Left ventricle myocardium superior (tissue), 1 donor: ENCODE measurements around the gene ZNF428. TPM values are rescaled to one million over a fixed set of nuclear protein-coding genes. Genes with fewer than 3 reads are reported as not detected.

Experiments used
- ATAC-seq: fragments of 200-7000 bp; cut with Tn5 transposase; one replicate; pipeline ENCODE4 v1.9.1; 2020; ENCODE audit warnings: mild to moderate bottlenecking, moderate library complexity
- DNase-seq: peaks from one replicate; pipeline ENCODE4 v3.0.0-alpha.2; 2020
- intact Hi-C: fragments of 100-400 bp; cut with micrococcal nuclease; formaldehyde crosslinking; loops from one replicate; pipeline ENCODE4 v1.11.0; 2022
- total RNA-seq: library from RNA; stranded (reverse); fragmentation: NEBNext Ultra II Directional; extraction: Animal tissue kit (Norgen Biotek cat#: 25700); gene quantifications from one replicate; pipeline ENCODE4 v1.2.1, GENCODE V29; 2021
- donor health status: DM: no; HTN: yes; CAD: no; lungs with severe emphysema.

The ZNF428 gene
- total RNA-seq, 1 donor from 2014 or later, result 38.6 TPM

DNA sequence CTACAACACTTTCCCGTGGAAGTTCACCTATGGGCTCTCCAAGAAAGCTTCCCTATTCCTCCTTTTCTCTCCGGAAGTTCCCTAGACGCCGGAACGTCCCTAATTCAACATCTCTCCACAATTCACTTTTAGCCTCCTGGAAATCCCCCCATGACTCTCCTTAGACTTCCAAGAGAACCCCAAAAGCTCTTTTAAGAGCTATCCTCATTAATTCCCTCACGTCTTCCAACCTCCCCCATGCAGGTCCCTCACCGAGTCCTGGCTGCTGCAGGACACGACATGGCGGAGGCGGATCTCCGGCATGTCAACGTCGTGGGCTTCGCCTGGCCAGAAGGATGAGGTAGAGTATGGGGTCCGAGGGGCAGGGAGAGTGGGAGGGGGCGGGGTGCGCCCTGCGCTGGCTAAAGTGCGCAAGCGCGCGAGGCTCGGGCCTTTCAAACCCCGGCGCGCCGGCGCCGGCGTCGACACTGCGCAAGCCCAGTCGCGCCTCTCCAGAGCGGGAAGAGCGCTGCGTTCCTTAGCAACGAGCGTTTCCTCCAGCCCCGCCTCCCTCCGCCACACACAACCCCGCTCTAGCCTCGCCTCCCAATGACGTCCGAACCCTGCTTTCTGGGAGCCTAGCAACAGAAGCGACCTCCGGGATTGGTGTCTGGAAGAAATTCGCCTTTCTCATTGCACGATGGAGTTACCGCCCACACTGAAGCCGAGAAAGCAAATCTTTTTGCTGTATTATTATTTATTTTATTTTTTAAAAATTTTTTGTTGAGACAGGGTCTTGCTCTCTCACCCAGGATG, 44.1 kb downstream of the ZNF428 start, which contains the start of the genes PINLYP and XRCC1:
TSS of gene PINLYP (plus strand) at position 646 of the 795 bp plus-strand sequence. CDS start 1,391 bp downstream, outside the sequence.
TSS of gene XRCC1 (minus strand) at position 372 of the 795 bp plus-strand sequence. CDS start at position 303, 69 bp downstream.
- intact Hi-C loops, result no loop called here
- ATAC-seq (peak; percentile 99), DNase-seq (peak; percentile 98)

DNA sequence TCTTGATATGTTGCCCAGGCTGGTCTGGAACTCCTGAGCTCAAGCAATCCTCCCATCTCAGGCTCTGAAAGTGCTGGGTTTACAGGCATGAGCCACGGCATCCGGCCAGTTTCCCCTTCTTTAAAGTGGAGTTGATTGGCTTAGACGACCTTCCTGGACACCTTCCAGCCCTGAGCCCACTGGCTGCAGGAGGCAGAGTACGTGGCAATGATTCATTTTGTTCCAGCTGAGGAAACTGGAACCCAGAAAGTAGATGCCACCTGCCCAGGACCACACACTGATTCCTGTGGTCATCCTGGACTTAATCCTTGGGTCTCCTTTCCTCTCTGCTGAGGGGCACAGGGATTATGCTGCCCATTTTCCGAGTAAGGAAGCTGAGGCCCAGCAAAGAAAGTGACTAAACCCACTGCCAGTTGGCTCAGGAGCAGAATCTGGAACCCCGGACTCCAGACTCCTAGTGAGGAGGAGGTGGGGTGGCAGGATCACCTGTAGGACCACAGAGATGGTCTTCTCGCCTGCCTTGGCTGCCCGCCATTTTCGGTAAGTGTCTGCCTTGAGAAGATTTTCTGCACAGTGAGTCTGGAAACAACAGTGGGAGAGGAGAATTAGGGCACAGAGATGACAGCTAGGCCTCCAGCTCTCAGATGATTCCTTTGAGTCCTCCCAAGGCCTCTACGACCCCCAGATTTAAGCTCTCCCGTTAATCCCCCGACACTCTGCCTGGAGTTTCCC, 44.8 kb downstream of the ZNF428 start:
- intact Hi-C loops, result no loop called here
- no peak for DNase-seq
- ATAC-seq, result no peak

- intact Hi-C loops, result no loop called here
- ATAC-seq (no peak), DNase-seq (no peak)
Measured at GRCh38 chr19:43572171-43572588, 47.2 kb downstream of the ZNF428 start.

- ATAC-seq, result no peak
- no peak for DNase-seq
- intact Hi-C loops, result no loop called here
Measured at GRCh38 chr19:43570174-43570791, 49.1 kb downstream of the ZNF428 start.

- no peak for DNase-seq
- intact Hi-C loops, result no loop called here
- ATAC-seq, result no peak
Measured at GRCh38 chr19:43569657-43570056, 49.8 kb downstream of the ZNF428 start.

- intact Hi-C loops, result no loop called here
- no peak for ATAC-seq
- DNase-seq, result no peak
Measured at GRCh38 chr19:43564800-43565199, 54.6 kb downstream of the ZNF428 start.

GRCh38 chr19:43563816-43564457, 55.5 kb downstream of the ZNF428 start:
- ATAC-seq (no peak), DNase-seq (no peak)
- intact Hi-C loops, result no loop called here

- DNase-seq (peak; percentile 90), ATAC-seq (peak; percentile 97)
- intact Hi-C loops, result no loop called here
Measured at GRCh38 chr19:43562698-43563241, 56.7 kb downstream of the ZNF428 start.

GRCh38 chr19:43562226-43562697, 57.2 kb downstream of the ZNF428 start:
- intact Hi-C loops, result no loop called here
- ATAC-seq (no peak), DNase-seq (no peak)

DNA sequence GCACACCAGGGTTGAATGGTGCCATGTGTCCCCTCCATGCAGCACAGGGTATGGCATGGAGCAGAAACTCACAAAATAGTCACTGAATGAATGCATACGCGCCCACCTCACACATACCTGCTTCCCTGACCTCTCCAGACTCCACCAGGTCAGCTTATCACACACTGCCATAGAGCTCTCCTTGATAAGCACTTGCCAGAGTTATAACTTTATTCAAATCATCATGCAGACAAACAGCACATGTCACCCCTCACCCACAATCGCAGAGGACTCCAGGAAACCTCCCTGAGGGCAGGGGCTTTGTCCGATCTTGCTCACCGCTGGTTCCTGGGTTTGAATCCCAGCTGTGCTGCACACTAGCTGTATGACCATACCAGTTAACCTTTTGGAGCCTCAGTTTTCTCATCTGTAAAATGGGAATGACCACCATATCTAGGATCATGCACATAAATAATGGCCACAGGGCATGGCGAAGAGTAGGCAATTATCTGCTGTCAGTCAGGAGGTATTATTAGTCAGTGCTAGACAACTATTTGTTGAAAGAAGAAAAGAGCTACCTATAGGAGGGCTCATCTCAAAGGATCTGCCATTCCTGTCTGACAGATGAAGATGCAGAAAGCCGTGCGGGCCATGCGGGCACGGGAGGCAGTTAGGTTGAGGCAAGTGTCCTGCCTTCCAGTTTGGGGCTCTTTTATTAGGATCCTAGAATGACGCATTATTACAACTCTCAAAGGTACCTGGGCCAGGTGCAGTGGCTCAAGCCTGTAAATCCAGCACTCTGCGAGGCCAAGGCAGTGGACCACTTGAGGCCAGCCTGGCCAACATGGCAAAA, 58.1 kb downstream of the ZNF428 start:
- intact Hi-C loops, result no loop called here
- no peak for ATAC-seq
- DNase-seq, result no peak

- intact Hi-C loops, result no loop called here
- no peak for ATAC-seq
Measured at GRCh38 chr19:43560687-43561086, 58.7 kb downstream of the ZNF428 start.

More at GRCh38 chr19:43560687-43561086, 58.7 kb downstream of the ZNF428 start:
- no peak for DNase-seq

Other genes starting within 250 kb of the ZNF428 start
- not detected for gene TEX101, start 204.7 kb downstream of the ZNF428 start, total RNA-seq
- gene LYPD3, start 154.0 kb downstream of the ZNF428 start, total RNA-seq, result 0.15 TPM
- 6.0 TPM for gene PHLDB3, start 114.9 kb downstream of the ZNF428 start, total RNA-seq
- 16.2 TPM for gene ETHE1, start 92.4 kb downstream of the ZNF428 start, total RNA-seq
- 1.8 TPM for gene ZNF575, start 86.4 kb downstream of the ZNF428 start, total RNA-seq
- 15.7 TPM for gene XRCC1, start 44.1 kb downstream of the ZNF428 start, total RNA-seq
- gene PINLYP, start 43.8 kb downstream of the ZNF428 start, total RNA-seq, result 1.4 TPM
- gene IRGQ, start 23.5 kb downstream of the ZNF428 start, total RNA-seq, result 19.6 TPM
- 12.2 TPM for gene ZNF576, start 23.0 kb downstream of the ZNF428 start, total RNA-seq
- gene SRRM5, start 7.5 kb downstream of the ZNF428 start, total RNA-seq, result 0.20 TPM
- 10.5 TPM for gene CADM4, start 20.2 kb upstream of the ZNF428 start, total RNA-seq
- gene PLAUR, start 50.5 kb upstream of the ZNF428 start, total RNA-seq, result 5.1 TPM
- gene IRGC, start 96.4 kb upstream of the ZNF428 start, total RNA-seq, result not detected
- gene SMG9, start 135.3 kb upstream of the ZNF428 start, total RNA-seq, result 17.9 TPM
- 0.50 TPM for gene KCNN4, start 161.3 kb upstream of the ZNF428 start, total RNA-seq
- 0.89 TPM for gene LYPD5, start 182.8 kb upstream of the ZNF428 start, total RNA-seq
- 11.0 TPM for gene ZNF283, start 207.7 kb upstream of the ZNF428 start, total RNA-seq